ENCODE measurements around the gene ELAVL4.
"Not testable (repeated sequence)": the region's sequence is repeated elsewhere in the genome, so short reads cannot be mapped to it uniquely, and the experiment has no call there.

The ELAVL4 gene

DNA sequence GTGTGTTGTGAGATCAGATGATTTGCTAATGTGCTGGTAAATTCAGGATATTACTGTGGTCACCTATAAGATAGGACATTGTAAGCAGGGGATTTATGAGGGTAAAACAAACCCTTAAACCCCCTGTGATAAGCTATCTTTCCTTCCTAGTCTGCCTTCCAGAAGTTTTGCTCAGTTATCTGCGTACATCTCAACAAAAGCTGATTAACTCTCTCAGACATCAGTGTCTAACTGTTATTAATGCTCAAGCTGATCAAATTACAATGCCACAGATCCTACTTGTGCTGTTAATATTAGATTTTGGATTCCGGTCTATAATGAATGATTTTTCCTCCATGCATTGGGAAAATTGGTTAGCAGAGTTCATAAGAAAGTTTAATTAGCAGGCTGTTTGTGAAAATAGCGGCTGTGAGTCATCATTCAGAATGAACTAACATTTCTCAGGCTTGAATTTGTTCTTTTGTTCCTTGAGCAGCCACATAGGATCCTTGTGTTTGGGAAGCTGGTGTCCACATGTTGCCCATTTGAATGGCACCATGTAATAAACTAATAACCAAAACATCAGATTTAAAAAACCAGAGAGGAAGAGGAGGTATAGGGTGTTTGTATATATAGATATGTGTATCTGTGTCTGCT lies 48.7 kb downstream of the ELAVL4 start:
- DNase-seq (ENCODE audit: insufficient read length) (no peak), FAIRE-seq (no peak)
- no peak for TF ChIP-seq TAF1 (IDR thresholded peaks at IDR 0.05; ENCODE audit: borderline replicate concordance, low read depth, low read length)
- TF ChIP-seq POLR2AphosphoS5 (IDR thresholded peaks at IDR 0.05; ENCODE audit: low read depth, low read length), result no peak
- no peak for TF ChIP-seq POLR2A (IDR thresholded peaks at IDR 0.05; ENCODE audit: low read depth, low read length)

- TF ChIP-seq POLR2A (IDR thresholded peaks at IDR 0.05; ENCODE audit: low read depth, low read length) (no peak), POLR2AphosphoS5 (IDR thresholded peaks at IDR 0.05; ENCODE audit: low read depth, low read length) (no peak), TAF1 (IDR thresholded peaks at IDR 0.05; ENCODE audit: borderline replicate concordance, low read depth, low read length) (no peak)
- DNase-seq (ENCODE audit: insufficient read length) (no peak), FAIRE-seq (no peak)
These were observed 49.7 kb downstream of the ELAVL4 start for GRCh38 chr1:50158421-50158820.

GRCh38 chr1:50163680-50164079 lies 55.0 kb downstream of the ELAVL4 start:
- no peak for DNase-seq (ENCODE audit: insufficient read length)

GRCh38 chr1:50166351-50166750 lies 57.6 kb downstream of the ELAVL4 start:
- DNase-seq (ENCODE audit: insufficient read length); FAIRE-seq: not testable (repeated sequence)

More at GRCh38 chr1:50163680-50164079, 55.0 kb downstream of the ELAVL4 start:
- TF ChIP-seq TAF1 (IDR thresholded peaks at IDR 0.05; ENCODE audit: borderline replicate concordance, low read depth, low read length) (no peak), POLR2A (IDR thresholded peaks at IDR 0.05; ENCODE audit: low read depth, low read length) (no peak), POLR2AphosphoS5 (IDR thresholded peaks at IDR 0.05; ENCODE audit: low read depth, low read length) (no peak)
- no peak for FAIRE-seq

DNA sequence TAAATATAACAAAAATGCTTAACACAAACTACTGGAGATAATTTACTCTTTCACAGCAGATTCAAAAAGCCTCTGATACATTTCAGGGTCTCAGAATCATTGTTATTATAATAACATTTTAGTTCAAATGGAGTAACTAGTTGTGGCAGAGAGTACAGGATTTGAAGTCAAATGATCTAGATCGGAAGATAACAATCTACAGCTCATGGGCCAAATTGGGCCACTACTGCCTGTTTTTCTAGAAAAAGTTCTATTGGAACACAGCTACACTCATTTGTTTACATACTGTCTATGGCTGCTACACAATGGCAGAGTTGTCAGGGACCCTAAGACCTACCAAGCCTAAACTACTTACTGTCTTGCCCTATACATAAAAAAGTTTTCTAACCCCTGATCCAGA lies 63.6 kb downstream of the ELAVL4 start:
- no peak for DNase-seq (ENCODE audit: insufficient read length)
- TF ChIP-seq TAF1 (IDR thresholded peaks at IDR 0.05; ENCODE audit: borderline replicate concordance, low read depth, low read length), result no peak
- no peak for TF ChIP-seq POLR2A (IDR thresholded peaks at IDR 0.05; ENCODE audit: low read depth, low read length)
- TF ChIP-seq POLR2AphosphoS5 (IDR thresholded peaks at IDR 0.05; ENCODE audit: low read depth, low read length), result no peak
- no peak for FAIRE-seq

DNA sequence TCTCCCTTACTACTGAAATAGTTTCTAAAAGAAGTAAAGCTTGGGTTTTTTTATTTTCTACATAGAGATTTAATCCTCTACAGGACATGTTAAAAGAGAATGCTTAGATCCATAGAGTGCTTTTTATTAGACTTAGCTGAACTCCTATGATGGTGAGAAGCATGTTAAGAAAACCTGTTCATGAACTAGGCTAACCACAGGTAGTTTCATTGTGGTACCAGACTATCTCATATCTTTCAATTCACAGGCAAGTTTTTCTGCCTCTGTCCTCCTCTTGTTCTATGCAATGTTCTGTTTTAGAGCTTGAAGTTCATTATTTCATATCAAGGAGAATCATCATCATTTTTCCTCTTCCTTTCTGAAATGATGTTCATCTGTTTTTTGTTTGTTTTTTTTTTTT lies 65.4 kb downstream of the ELAVL4 start:
- TF ChIP-seq POLR2AphosphoS5 (IDR thresholded peaks at IDR 0.05; ENCODE audit: low read depth, low read length) (no peak), TAF1 (IDR thresholded peaks at IDR 0.05; ENCODE audit: borderline replicate concordance, low read depth, low read length) (no peak), POLR2A (IDR thresholded peaks at IDR 0.05; ENCODE audit: low read depth, low read length) (no peak)
- no peak for DNase-seq (ENCODE audit: insufficient read length)
- FAIRE-seq, result no peak

DNA sequence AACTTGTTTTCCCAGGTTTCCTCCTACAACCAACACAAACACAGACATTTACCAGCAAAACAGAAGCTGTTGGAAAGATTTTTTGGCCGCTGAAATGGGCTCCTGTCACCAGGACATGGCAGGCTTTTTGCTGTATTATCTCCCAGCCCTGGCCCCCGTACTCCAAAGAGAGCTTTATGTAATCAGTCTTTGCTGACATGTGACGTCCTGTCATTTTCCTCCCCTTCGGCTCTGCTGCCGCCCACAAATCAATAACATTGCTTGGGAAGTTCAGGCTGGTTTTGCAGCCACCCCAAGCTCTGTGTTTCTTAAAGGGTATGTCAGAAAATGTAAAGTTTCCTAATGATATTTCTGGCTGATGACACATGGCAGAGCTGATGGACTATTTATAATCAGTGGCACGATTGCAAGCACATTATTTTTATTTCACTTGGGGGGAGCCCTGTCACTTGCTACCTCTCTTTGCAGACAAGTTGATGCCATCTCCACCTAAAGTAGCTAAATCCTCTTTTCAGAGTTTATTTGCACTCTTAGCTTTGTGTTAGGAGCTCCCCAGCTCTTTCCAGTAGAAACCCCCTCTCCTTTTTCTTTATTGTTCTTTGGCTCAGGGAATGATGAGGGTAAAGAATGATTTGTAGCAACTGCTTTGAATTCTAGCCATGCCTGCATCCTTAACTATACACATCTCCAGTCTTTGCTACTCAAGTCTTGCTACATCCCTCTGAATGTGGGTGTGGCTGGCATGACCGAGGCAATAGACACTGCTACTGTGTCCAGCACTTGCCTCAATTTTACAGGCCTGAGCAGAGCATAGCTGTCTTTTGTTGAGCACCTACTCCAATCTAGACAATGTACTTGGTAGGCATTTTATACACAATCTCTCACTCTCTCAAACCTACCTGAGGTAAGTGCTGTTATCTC lies 67.3 kb downstream of the ELAVL4 start:
- FAIRE-seq (no peak), DNase-seq (ENCODE audit: insufficient read length) (no peak)
- TF ChIP-seq TAF1 (IDR thresholded peaks at IDR 0.05; ENCODE audit: borderline replicate concordance, low read depth, low read length), result no peak

DNA sequence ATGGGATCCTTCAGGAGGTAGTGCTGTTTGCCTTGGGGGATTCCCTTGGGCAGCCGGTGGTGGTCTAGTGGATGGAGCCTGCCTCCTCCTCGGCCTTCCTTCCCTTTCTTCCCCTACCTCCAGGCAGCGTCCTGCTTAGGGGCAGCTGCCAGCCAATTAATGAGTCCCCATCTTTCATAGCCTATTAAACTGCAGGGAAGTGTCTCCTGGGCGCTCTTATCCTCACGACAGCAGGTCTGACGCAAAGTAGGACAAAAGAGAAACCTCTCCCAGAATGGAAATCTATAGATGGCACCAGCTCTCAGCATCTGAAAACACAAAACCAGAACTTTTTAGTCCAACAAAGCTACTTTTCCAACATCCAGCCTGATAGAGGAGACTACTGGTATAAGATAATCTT lies 69.3 kb downstream of the ELAVL4 start:
- TF ChIP-seq TAF1 (IDR thresholded peaks at IDR 0.05; ENCODE audit: borderline replicate concordance, low read depth, low read length) (no peak), POLR2A (IDR thresholded peaks at IDR 0.05; ENCODE audit: low read depth, low read length) (no peak), POLR2AphosphoS5 (IDR thresholded peaks at IDR 0.05; ENCODE audit: low read depth, low read length) (no peak)
- DNase-seq (ENCODE audit: insufficient read length), result no peak
- FAIRE-seq, result no peak

- FAIRE-seq, result no peak
- TF ChIP-seq TAF1 (IDR thresholded peaks at IDR 0.05; ENCODE audit: borderline replicate concordance, low read depth, low read length), result no peak
- no peak for TF ChIP-seq POLR2AphosphoS5 (IDR thresholded peaks at IDR 0.05; ENCODE audit: low read depth, low read length)
- no peak for TF ChIP-seq POLR2A (IDR thresholded peaks at IDR 0.05; ENCODE audit: low read depth, low read length)
- no peak for DNase-seq (ENCODE audit: insufficient read length)
These were observed 70.9 kb downstream of the ELAVL4 start for GRCh38 chr1:50179639-50180038.

DNA sequence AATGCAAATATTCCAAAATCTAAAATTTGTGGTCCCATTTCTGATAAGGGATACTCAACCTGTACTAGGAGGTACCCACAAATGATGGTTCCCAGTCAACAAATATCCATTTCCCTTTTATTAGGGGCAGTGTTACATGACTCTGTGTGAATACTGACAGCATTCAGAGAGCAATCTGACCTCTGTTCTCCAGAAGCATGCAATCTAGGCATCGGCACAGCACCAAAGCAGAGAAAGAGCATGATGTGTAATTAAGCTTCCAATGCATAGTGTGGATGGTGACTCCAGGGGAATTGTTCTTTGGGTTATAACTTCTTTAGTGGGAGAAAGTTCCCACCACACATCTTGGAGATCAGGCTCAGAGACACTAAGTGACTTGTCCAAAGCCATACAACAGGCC lies 71.6 kb downstream of the ELAVL4 start:
- no peak for TF ChIP-seq POLR2A (IDR thresholded peaks at IDR 0.05; ENCODE audit: low read depth, low read length)
- no peak for TF ChIP-seq TAF1 (IDR thresholded peaks at IDR 0.05; ENCODE audit: borderline replicate concordance, low read depth, low read length)
- no peak for TF ChIP-seq POLR2AphosphoS5 (IDR thresholded peaks at IDR 0.05; ENCODE audit: low read depth, low read length)
- FAIRE-seq (no peak), DNase-seq (ENCODE audit: insufficient read length) (no peak)

DNA sequence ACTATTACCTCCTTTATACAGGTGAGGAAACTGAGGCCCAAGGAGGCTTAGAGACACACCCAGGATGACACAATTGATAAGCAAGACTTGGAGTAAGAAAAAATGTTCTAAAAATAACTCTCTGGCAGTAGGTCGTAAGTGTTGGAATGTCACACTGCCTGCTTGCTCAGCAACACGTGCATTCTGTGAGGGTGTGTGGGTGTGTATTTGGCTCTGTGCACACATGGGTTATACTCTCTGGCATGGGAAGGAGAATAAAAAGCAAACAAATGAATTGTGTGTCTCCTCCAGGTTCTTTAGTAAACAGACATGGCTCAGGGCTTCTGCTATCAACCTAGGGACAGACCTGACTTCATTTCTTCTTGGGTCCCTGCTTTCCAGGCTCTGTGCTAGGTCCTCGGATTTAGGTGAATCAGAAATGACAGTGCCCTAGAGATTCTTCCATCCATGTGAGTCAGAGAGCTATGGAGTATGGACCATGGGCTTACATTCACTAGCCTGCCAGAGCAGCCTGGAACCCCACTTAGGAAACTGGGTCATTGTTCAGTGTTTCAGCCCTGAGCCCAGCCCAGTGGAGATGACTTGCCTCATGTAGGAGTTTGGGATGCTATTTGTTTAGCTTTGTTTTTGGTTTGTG lies 72.4 kb downstream of the ELAVL4 start:
- FAIRE-seq, result no peak
- no peak for DNase-seq (ENCODE audit: insufficient read length)
- no peak for TF ChIP-seq POLR2AphosphoS5 (IDR thresholded peaks at IDR 0.05; ENCODE audit: low read depth, low read length)
- TF ChIP-seq TAF1 (IDR thresholded peaks at IDR 0.05; ENCODE audit: borderline replicate concordance, low read depth, low read length), result no peak
- no peak for TF ChIP-seq POLR2A (IDR thresholded peaks at IDR 0.05; ENCODE audit: low read depth, low read length)
